Sigmoid colon (tissue), 7 donors: ENCODE results near the gene IFT74. TPM values are rescaled to one million over a fixed set of nuclear protein-coding genes. Genes with fewer than 3 reads are reported as not detected.

ENCODE experiments used
- DNase-seq: peaks from one replicate; pipeline ENCODE4 v3.0.0-alpha.2; 2019
- H3K27ac ChIP-seq, 4 donors: fragments of 200-600 bp; sonication (generic); one replicate each; pipeline ENCODE4 v1.5.1; 2016 to 2019; ENCODE audit warnings: mild to moderate bottlenecking in 1 of 4
- H3K27me3 ChIP-seq, 3 donors: fragments of 200-600 bp; sonication (generic); one replicate each; pipeline ENCODE4 v1.5.1; 2019; ENCODE audit warnings: mild to moderate bottlenecking in 1 of 3
- H3K36me3 ChIP-seq, 4 donors: fragments of 200-600 bp; sonication (generic); one replicate each; pipeline ENCODE4 v1.5.1; 2016 to 2019
- H3K4me1 ChIP-seq, 4 donors: fragments of 200-600 bp; sonication (generic); one replicate each; pipeline ENCODE4 v1.5.1; 2017 to 2019
- H3K4me3 ChIP-seq, 4 donors: fragments of 200-600 bp; sonication (generic); one replicate each; pipeline ENCODE4 v1.5.1; 2017 to 2019; ENCODE audit warnings: mild to moderate bottlenecking in 2 of 4, moderate library complexity in 1 of 4
- H3K9me3 ChIP-seq, 4 donors: fragments of 200-600 bp in 3 of 4; sonication (generic) in 3 of 4; one replicate each; pipeline versions ENCODE4 v1.5.1 to v1.6.1; 2013 to 2019
- CTCF ChIP-seq, 4 experiments: fragments of 450-650 bp in 3 of 4; fragments of 200-600 bp in 1 of 4; IDR thresholded peaks; one replicate each; pipeline ENCODE4 v1.5.1; 2016 to 2019; ENCODE audit warnings: antibody characterized with exemption in 4 of 4, mild to moderate bottlenecking in 3 of 4, moderate library complexity in 2 of 4
- EP300 ChIP-seq, 4 donors: sonication (generic); formaldehyde crosslinking; IDR thresholded peaks; one replicate each; pipeline ENCODE4 v1.6.1; 2017; ENCODE audit warnings: antibody characterized with exemption in 4 of 4
- POLR2A ChIP-seq, 2 donors: fragments of 450-650 bp; IDR thresholded peaks; one replicate each; pipeline ENCODE4 v1.6.1; 2016; ENCODE audit warnings: antibody characterized with exemption in 2 of 2, mild to moderate bottlenecking in 2 of 2, moderate library complexity in 2 of 2
- POLR2AphosphoS5 ChIP-seq, 4 donors: sonication (generic); formaldehyde crosslinking; IDR thresholded peaks; one replicate each; pipeline ENCODE4 v1.6.1; 2017; ENCODE audit warnings: antibody characterized with exemption in 4 of 4
- WGBS, 2 donors: extraction: QIAGEN DNeasy Blood & Tissue Kit; methylation state at CpG; one replicate each; pipeline ENCODE4 v1.1.7; 2013; 5-methylcytosine and 5-hydroxymethylcytosine counted together
- intact Hi-C: fragments of 100-400 bp; cut with DNase I; formaldehyde crosslinking; loops from one replicate; pipeline ENCODE4 v1.15.1; 2023
- polyA plus RNA-seq, 3 donors: library from polyadenylated mRNA; stranded (reverse); fragments of 200-250 nt; gene quantifications; one replicate each; pipeline ENCODE4 v1.2.3, GENCODE V29; 2013
- total RNA-seq, 4 donors: library from RNA; depleted of rRNA; stranded (reverse); fragments of >200 nt; gene quantifications; one replicate each; pipeline ENCODE4 v1.1.0, GENCODE V29; 2016
- donor health status: healthy with polysubstance abuse.
- donor health status: Bipolar disorder and iron deficiency.
- donor health status: healthy.

IFT74 gene
- total and polyA plus RNA-seq, 7 donors, result 9.6 to 22.5 (median 14.5) TPM

GRCh38 chr9:27109621-27110020 lies 153.4 kb downstream of the IFT74 start:
- intact Hi-C loops, result no loop called here
- TF ChIP-seq POLR2A (IDR thresholded peaks at IDR 0.05), result no peak
- TF ChIP-seq EP300 (IDR thresholded peaks at IDR 0.05), result no peak
- no peak for TF ChIP-seq POLR2AphosphoS5 (IDR thresholded peaks at IDR 0.05)
- H3K27ac ChIP-seq, result peak overlapping the region in 2 of 4 donors; percentile 28 to 39

GRCh38 chr9:27110181-27110580 lies 154.0 kb downstream of the IFT74 start:
- intact Hi-C loops, result no loop called here
- DNase-seq, result no peak
- no peaks in the 10 kb centered on the region for H3K4me1 ChIP-seq
- H3K27ac ChIP-seq, result peak overlapping the region in 1 of 4 donors; percentile 43
- no peaks in the 10 kb centered on the region for H3K9me3 ChIP-seq
- H3K36me3 ChIP-seq, result no peaks in the 10 kb centered on the region
- TF ChIP-seq CTCF (IDR thresholded peaks at IDR 0.05) (no peak), EP300 (IDR thresholded peaks at IDR 0.05) (no peak), POLR2A (IDR thresholded peaks at IDR 0.05) (no peak), POLR2AphosphoS5 (IDR thresholded peaks at IDR 0.05) (no peak)
- peak overlapping the region in 2 of 4 donors; percentile 19 to 27 for H3K4me3 ChIP-seq
- WGBS, 2 donors, result 66 to 69% methylated on average over 4 of the region's 4 CpGs
- no peaks in the 10 kb centered on the region for H3K27me3 ChIP-seq

More at GRCh38 chr9:27109621-27110020, 153.4 kb downstream of the IFT74 start:
- no peaks in the 10 kb centered on the region for H3K9me3 ChIP-seq
- WGBS, 2 donors, result 71 to 76% methylated on average over 2 of the region's 2 CpGs
- H3K36me3 ChIP-seq, result no peaks in the 10 kb centered on the region
- H3K4me3 ChIP-seq, result peak overlapping the region in 3 of 4 donors; percentile 1 to 27 (median 19)
- no peaks in the 10 kb centered on the region for H3K4me1 ChIP-seq
- no peaks in the 10 kb centered on the region for H3K27me3 ChIP-seq
- DNase-seq, result no peak

GRCh38 chr9:27112235-27112634 lies 156.0 kb downstream of the IFT74 start:
- Histone ChIP-seq H3K27me3 (no peaks in the 10 kb centered on the region), H3K36me3 (no peaks in the 10 kb centered on the region), H3K27ac (peak overlapping the region in 2 of 4 donors; percentile 4 to 27), H3K9me3 (no peaks in the 10 kb centered on the region), H3K4me3 (no peak overlapping the region), H3K4me1 (no peaks in the 10 kb centered on the region)
- intact Hi-C loops, result no loop called here
- TF ChIP-seq CTCF (IDR thresholded peaks at IDR 0.05), result no peak
- no peak for TF ChIP-seq POLR2A (IDR thresholded peaks at IDR 0.05)
- no peak for TF ChIP-seq POLR2AphosphoS5 (IDR thresholded peaks at IDR 0.05)
- TF ChIP-seq EP300 (IDR thresholded peaks at IDR 0.05), result no peak
- WGBS, 2 donors, result 78 to 87% methylated on average over 2 of the region's 2 CpGs
- DNase-seq, result no peak

Other genes with a start within 250 kb of the IFT74 start
- gene CAAP1, start 63.6 kb upstream of the IFT74 start, total RNA-seq, result 10 to 100 TPM; 10.2 to 18.2 (median 11.5) TPM
- gene CAAP1, start 63.6 kb upstream of the IFT74 start, polyA plus RNA-seq, result 10 to 100 TPM; 16.4 to 19.2 (median 18.3) TPM
- gene PLAA, start 9.2 kb upstream of the IFT74 start, total RNA-seq, result 10 to 100 TPM; 20.8 to 32.1 (median 28.0) TPM
- gene PLAA, start 9.2 kb upstream of the IFT74 start, polyA plus RNA-seq, result 10 to 100 TPM; 13.9 to 16.2 (median 15.3) TPM
- under 1 TPM in 1 of 4 donors, not detected in 3; 0.83 TPM for gene LRRC19, start 49.3 kb downstream of the IFT74 start, total RNA-seq
- gene LRRC19, start 49.3 kb downstream of the IFT74 start, polyA plus RNA-seq, result 10 to 100 TPM; 13.8 to 25.9 (median 17.1) TPM
- 10 to 100 TPM in 1 of 4 donors, 1 to 10 TPM in 3; 5.8 to 11.1 (median 9.2) TPM for gene TEK, start 152.8 kb downstream of the IFT74 start, total RNA-seq
- 1 to 10 TPM in 1 of 3 donors, under 1 TPM in 2; 0.23 to 3.6 (median 0.60) TPM for gene TEK, start 152.8 kb downstream of the IFT74 start, polyA plus RNA-seq